Ovary (tissue), 9 donors: ENCODE results near the gene SCLT1. TPM values are rescaled to one million over a fixed set of nuclear protein-coding genes. Genes with fewer than 3 reads are reported as not detected.

ENCODE experiments used
- DNase-seq, 5 donors: peaks; one replicate each; pipeline ENCODE4 v3.0.0-alpha.2; 2019 to 2020
- H3K27ac ChIP-seq, 2 donors: fragments of 200-600 bp; one replicate each; pipeline versions ENCODE4 v1.5.1 to v1.8.0; 2019 to 2022
- H3K27me3 ChIP-seq: fragments of 200-600 bp; one replicate; pipeline ENCODE4 v1.8.0; 2022
- H3K36me3 ChIP-seq: fragments of 200-600 bp; sonication (generic); one replicate; pipeline ENCODE4 v1.5.1; 2019
- H3K4me1 ChIP-seq: one replicate; pipeline ENCODE4 v1.8.1; 2013; ENCODE audit warnings: mild to moderate bottlenecking, moderate library complexity; ENCODE audit not compliant: insufficient read depth
- H3K4me3 ChIP-seq: fragments of 200-600 bp; sonication (generic); one replicate; pipeline ENCODE4 v1.5.1; 2017
- H3K9me3 ChIP-seq, 2 donors: fragments of 200-600 bp in 1 of 2; sonication (generic) in 1 of 2; one replicate each; pipeline versions ENCODE4 v1.5.1 to v1.8.1; 2013 to 2019; ENCODE audit warnings: mild to moderate bottlenecking in 1 of 2, moderate library complexity in 1 of 2
- CTCF ChIP-seq, 3 donors: fragments of 450-650 bp in 2 of 3; fragments of 200-600 bp in 1 of 3; IDR thresholded peaks; one replicate each; pipeline versions ENCODE4 v1.5.1 to v1.8.0; 2016 to 2022; ENCODE audit warnings: antibody characterized with exemption in 3 of 3, mild to moderate bottlenecking in 1 of 3
- EP300 ChIP-seq: sonication (generic); formaldehyde crosslinking; IDR thresholded peaks from one replicate; pipeline ENCODE4 v1.6.1; 2017; ENCODE audit warnings: antibody characterized with exemption
- POLR2A ChIP-seq: fragments of 450-650 bp; IDR thresholded peaks from one replicate; pipeline ENCODE4 v1.6.1; 2017; ENCODE audit warnings: antibody characterized with exemption, mild to moderate bottlenecking, moderate library complexity
- WGBS, 3 donors: extraction: QIAGEN DNeasy Blood & Tissue Kit in 1 of 3; methylation state at CpG; one replicate each; pipeline versions ENCODE4 v1.1.5 to v1.1.7; 2013 to 2017; 5-methylcytosine and 5-hydroxymethylcytosine counted together
- intact Hi-C, 4 donors: fragments of 100-400 bp; cut with DNase I; formaldehyde crosslinking; loops; one replicate each; pipeline versions ENCODE4 v1.11.0 to v1.15.1; 2022 to 2023
- polyA plus RNA-seq, 2 donors: library from polyadenylated mRNA; stranded (reverse); fragments of 200-250 nt in 1 of 2; fragments of 350-450 nt in 1 of 2; fragmentation: Illumina TruSeq in 1 of 2; extraction: RNeasy Lipid Tissue Mini Kit (QIAGEN cat#74804) in 1 of 2; gene quantifications; one replicate each; pipeline ENCODE4 v1.2.3, GENCODE V29; 2013 to 2014
- total RNA-seq, 7 donors: library from RNA; depleted of rRNA in 2 of 7; stranded (reverse); fragments of >200 nt in 2 of 7; fragmentation: NEBNext Ultra II Directional in 3 of 7; extraction: Animal tissue kit (Norgen Biotek cat#: 25700) in 3 of 7; gene quantifications; one replicate each; pipeline versions ENCODE4 v1.1.0 to v1.2.4, GENCODE V29; 2016 to 2023
- donor health status: DM: no; HTN: no; CAD: no; lungs with moderate emphysema.
- donor health status: DM: no; HTN: no; CAD: no.
- donor health status: Bipolar disorder and iron deficiency.
- donor health status: DM: yes; HTN: yes; CAD: no.
- donor health status: DM: no; HTN: no; CAD: no.
- donor health status: DM: yes; HTN: yes; CAD: no.

Gene SCLT1
- total and polyA plus RNA-seq, 9 donors: 4.5 to 24.0 (median 15.3) TPM

- WGBS, 3 donors: 96 to 98% (median 97%) methylated on average over 5 of the region's 5 CpGs
- Histone ChIP-seq H3K27ac (no peak overlapping the region), H3K36me3 (no peaks in the 10 kb centered on the region), H3K4me1 (no peaks in the 10 kb centered on the region), H3K9me3 (no peaks in the 10 kb centered on the region), H3K27me3 (no peaks in the 10 kb centered on the region), H3K4me3 (no peak overlapping the region)
- no peak for TF ChIP-seq CTCF (IDR thresholded peaks at IDR 0.05)
- no peak for TF ChIP-seq POLR2A
- TF ChIP-seq EP300: no peak
- intact Hi-C loops: no loop called here
- DNase-seq: no peak
Observed at GRCh38 chr4:129014566-129015509, 78.5 kb downstream of the SCLT1 start.

- no peaks in the 10 kb centered on the region for H3K9me3 ChIP-seq
- TF ChIP-seq EP300: no peak
- TF ChIP-seq POLR2A: no peak
- no peak for TF ChIP-seq CTCF (IDR thresholded peaks at IDR 0.05)
- no peak overlapping the region for H3K27ac ChIP-seq
- intact Hi-C loops: no loop called here
- no peaks in the 10 kb centered on the region for H3K36me3 ChIP-seq
- no peak for DNase-seq
- no peaks in the 10 kb centered on the region for H3K27me3 ChIP-seq
- no peak overlapping the region for H3K4me3 ChIP-seq
- 94 to 97% (median 96%) methylated on average over 4 of the region's 4 CpGs for WGBS, 3 donors
- no peaks in the 10 kb centered on the region for H3K4me1 ChIP-seq
Observed at GRCh38 chr4:129008096-129008495, 85.2 kb downstream of the SCLT1 start.

- Histone ChIP-seq H3K9me3 (no peaks in the 10 kb centered on the region), H3K27ac (no peak overlapping the region), H3K36me3 (no peaks in the 10 kb centered on the region), H3K4me1 (no peaks in the 10 kb centered on the region), H3K4me3 (no peak overlapping the region), H3K27me3 (no peaks in the 10 kb centered on the region)
- TF ChIP-seq EP300 (no peak), POLR2A (no peak), CTCF (IDR thresholded peaks at IDR 0.05) (no peak)
- no peak for DNase-seq
- 93 to 95% (median 93%) methylated on average over 4 of the region's 4 CpGs for WGBS, 3 donors
- intact Hi-C loops: no loop called here
Observed at GRCh38 chr4:128986908-128987307, 106.4 kb downstream of the SCLT1 start.

- Histone ChIP-seq H3K4me1 (no peaks in the 10 kb centered on the region), H3K36me3 (no peaks in the 10 kb centered on the region)
Observed at GRCh38 chr4:128986019-128986418, 107.3 kb downstream of the SCLT1 start.

More at GRCh38 chr4:128986019-128986418, 107.3 kb downstream of the SCLT1 start:
- H3K9me3 ChIP-seq: no peaks in the 10 kb centered on the region
- no peaks in the 10 kb centered on the region for H3K27me3 ChIP-seq
- no peak for DNase-seq
- WGBS, 3 donors: 90 to 100% (median 97%) methylated on average over 2 of the region's 2 CpGs
- H3K4me3 ChIP-seq: no peak overlapping the region
- intact Hi-C loops: no loop called here
- TF ChIP-seq POLR2A (no peak), CTCF (IDR thresholded peaks at IDR 0.05) (no peak), EP300 (no peak)
- H3K27ac ChIP-seq: no peak overlapping the region
